A549 (cell line): ENCODE data around the gene NOS3. TPM values are rescaled to one million over a fixed set of nuclear protein-coding genes. Genes with fewer than 3 reads are reported as not detected.

ENCODE experiments used
- ATAC-seq, 2 experiments: fragments of 200-7000 bp in 1 of 2; fragments of >200 bp in 1 of 2; cut with Nextera tagmentation in 1 of 2; cut with Tn5 transposase in 1 of 2; 3 replicates each; pipeline versions ENCODE4 v1.8.0 to v1.9.1; 2018 to 2020; ENCODE audit warnings: mild to moderate bottlenecking in 1 of 2, moderate library complexity in 1 of 2
- CTCF ChIA-PET: fragments of 300-600 bp; sonication (Branson Sonifier 250); formaldehyde crosslinking; extraction: SDS; loops from one replicate; lab custom pipeline; 2021; ENCODE audit warnings: antibody characterized with exemption, inconsistent platforms; lab: Yijun Ruan, JAX
- POLR2A ChIA-PET: fragments of 350-600 bp; formaldehyde crosslinking; extraction: SDS; loops from one replicate; lab custom pipeline; 2021; ENCODE audit warnings: antibody characterized with exemption, inconsistent platforms; lab: Yijun Ruan, JAX
- DNase-seq, 2 experiments: peaks; one replicate each; pipeline versions ENCODE4 v3.0.0 to v3.0.0-alpha.2; 2011 to 2016; ENCODE audit warnings: low read depth in 1 of 2, low spot score in 1 of 2
- FAIRE-seq: peaks from 2 replicates; lab custom pipeline; 2011; peaks lifted over from hg19 to GRCh38; lab: Jason Lieb, UNC
- H3K27ac ChIP-seq, 2 experiments: fragments of >200 bp; sonication (Bioruptor Twin); formaldehyde crosslinking; 3 replicates each; pipeline ENCODE4 v1.5.1; 2016 to 2017
- H3K4me1 ChIP-seq: fragments of >200 bp; sonication (Bioruptor Twin); formaldehyde crosslinking; 3 replicates; pipeline ENCODE4 v1.6.1; 2016
- H3K4me2 ChIP-seq: fragments of >200 bp; sonication (Bioruptor Twin); formaldehyde crosslinking; 3 replicates; pipeline ENCODE4 v1.6.1; 2016
- H3K4me3 ChIP-seq: fragments of >200 bp; sonication (Bioruptor Twin); formaldehyde crosslinking; 3 replicates; pipeline ENCODE4 v1.5.1; 2016
- H3K9me3 ChIP-seq: fragments of >200 bp; sonication (Bioruptor Twin); formaldehyde crosslinking; 3 replicates; pipeline ENCODE4 v1.6.1; 2016
- CBX8 ChIP-seq: fragments of 200-600 bp; sonication (generic); IDR thresholded peaks from 2 replicates; pipeline ENCODE4 v1.6.1; 2016
- CHD2 ChIP-seq: fragments of 150-350 bp; IDR thresholded peaks from 2 replicates; pipeline ENCODE4 v1.6.1; 2014; ENCODE audit warnings: low read length; ENCODE audit not compliant: partially characterized antibody
- CHD4 ChIP-seq: fragments of 200-600 bp; sonication (generic); IDR thresholded peaks from 2 replicates; pipeline ENCODE4 v1.6.1; 2016; ENCODE audit warnings: antibody characterized with exemption, mild to moderate bottlenecking, borderline replicate concordance
- FOSL2 ChIP-seq, 2 experiments: fragments of 450-650 bp in 1 of 2; fragments of >200 bp in 1 of 2; sonication (Bioruptor Twin) in 1 of 2; formaldehyde crosslinking; IDR thresholded peaks; 2 replicates each; pipeline versions ENCODE4 v1.5.0 to v1.6.1; 2016 to 2020; ENCODE audit warnings: mild to moderate bottlenecking in 1 of 2, moderate library complexity in 1 of 2
- HOXB13 ChIP-seq: fragments of 250-450 bp; sonication (Bioruptor Pico); IDR thresholded peaks from 2 replicates; pipeline ENCODE4 v1.5.0; 2020; ENCODE audit warnings: low read depth, mild to moderate bottlenecking, moderate library complexity
- HOXB5 ChIP-seq: fragments of 250-450 bp; sonication (Bioruptor Pico); IDR thresholded peaks from 2 replicates; pipeline ENCODE4 v1.5.0; 2020; ENCODE audit warnings: mild to moderate bottlenecking, moderate library complexity
- JUN ChIP-seq, 2 experiments: fragments of >200 bp; sonication (Bioruptor Twin); formaldehyde crosslinking; IDR thresholded peaks; 2 replicates in 1 of 2; 3 replicates in 1 of 2; pipeline ENCODE4 v1.6.1; 2016 to 2017
- MYC ChIP-seq: IDR thresholded peaks from 2 replicates; pipeline ENCODE4 v1.6.1; 2012; ENCODE audit warnings: mild to moderate bottlenecking, inconsistent platforms, low read length, improper control_type of control experiment, borderline replicate concordance
- POLR2A ChIP-seq: IDR thresholded peaks from 2 replicates; pipeline ENCODE4 v1.6.1; 2012; ENCODE audit warnings: mild to moderate bottlenecking, low read length
- POLR2AphosphoS2 ChIP-seq: conservative IDR thresholded peaks from 2 replicates; pipeline ENCODE4 v1.6.1; 2012; ENCODE audit warnings: low read length, improper control_type of control experiment, inconsistent platforms
- RNF2 ChIP-seq: fragments of 200-600 bp; sonication (generic); IDR thresholded peaks from 2 replicates; pipeline ENCODE4 v1.6.1; 2016; ENCODE audit warnings: low read depth, mild to moderate bottlenecking, antibody characterized with exemption, moderate library complexity, borderline replicate concordance
- SREBF2 ChIP-seq: fragments of 450-650 bp; IDR thresholded peaks from 2 replicates; pipeline ENCODE4 v1.6.1; 2014; ENCODE audit warnings: mild to moderate bottlenecking, moderate library complexity
- WGBS: methylation state at CpG from one replicate; pipeline ENCODE4 v1.1.6; 2017; ENCODE audit errors: missing lambda C conversion rate; 5-methylcytosine and 5-hydroxymethylcytosine counted together
- polyA plus RNA-seq, 4 experiments: library from polyadenylated mRNA; depleted of rRNA in 3 of 4; stranded (reverse); fragments of >200 nt; fragmentation: RNase III in 1 of 4; extraction: RNeasy Plus Mini Kit Qiagen cat#74134 plus additional on column Dnase treatment in 1 of 4; gene quantifications; 2 replicates in 3 of 4; 3 replicates in 1 of 4; pipeline ENCODE4 v1.2.3, GENCODE V29; 2011 to 2017
- TF ChIP-seq, protein P1 (sequence below): fragments of >200 bp; sonication (Bioruptor Twin); formaldehyde crosslinking; IDR thresholded peaks from 3 replicates; pipeline ENCODE4 v1.5.1; 2016
- TF ChIP-seq, protein P2 (sequence below): IDR thresholded peaks from 2 replicates; pipeline ENCODE4 v1.6.1; 2012
- TF ChIP-seq, protein P3 (sequence below): fragments of >200 bp; sonication (Bioruptor Twin); formaldehyde crosslinking; IDR thresholded peaks from 3 replicates; pipeline ENCODE4 v1.6.1; 2016

NOS3 gene
- polyA plus RNA-seq, 2 of the 4 experiments (the other 2 are of a cell fraction): 0.52 to 0.71 TPM

DNA sequence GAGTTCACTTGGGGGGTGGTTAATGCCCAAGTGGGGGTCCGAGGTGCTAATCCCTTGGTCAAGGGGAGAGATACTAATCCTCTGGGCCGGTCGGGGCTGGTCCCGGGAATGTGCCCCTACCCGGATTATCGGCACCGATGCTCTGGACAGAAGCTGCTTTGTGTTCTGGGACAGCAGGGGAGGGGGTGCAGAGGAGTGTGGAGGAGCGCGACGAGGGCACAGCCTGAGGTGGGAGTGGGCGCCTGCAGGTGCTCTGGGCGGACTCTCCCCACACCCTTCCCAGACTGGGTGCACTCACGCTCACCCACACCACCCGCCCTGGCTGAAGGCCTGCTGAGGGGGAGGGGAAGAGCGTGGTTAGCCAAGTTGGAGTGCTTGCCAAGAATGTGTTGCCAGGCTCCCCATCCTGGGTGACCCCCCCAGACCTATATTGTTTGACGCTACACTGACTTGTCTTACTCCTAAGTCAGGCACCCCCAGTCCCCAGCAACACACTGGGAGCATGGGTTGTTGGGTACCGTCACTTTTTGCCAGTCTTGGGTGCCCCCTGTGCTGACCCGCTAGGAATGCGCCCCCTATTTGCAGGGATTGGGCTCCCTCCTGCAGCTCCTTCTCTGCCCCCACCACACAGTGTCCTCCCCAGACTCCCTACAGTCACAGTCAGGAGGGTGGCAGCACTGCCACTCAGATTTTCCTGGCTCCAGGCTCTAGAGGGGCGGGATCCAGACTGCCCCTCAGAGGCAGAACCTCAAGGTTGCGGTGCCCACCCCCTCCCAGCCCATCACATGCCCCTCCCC is 69.8 kb downstream of the NOS3 start:
- FAIRE-seq: no peak
- TF ChIP-seq HOXB5 (CRISPR knock-in tag): 0 out of 2 replicates have a peak, but pooled peaks have one; percentile 48
- no peak for TF ChIP-seq MYC
- TF ChIP-seq SREBF2: no peak
- TF ChIP-seq, protein P1, sequence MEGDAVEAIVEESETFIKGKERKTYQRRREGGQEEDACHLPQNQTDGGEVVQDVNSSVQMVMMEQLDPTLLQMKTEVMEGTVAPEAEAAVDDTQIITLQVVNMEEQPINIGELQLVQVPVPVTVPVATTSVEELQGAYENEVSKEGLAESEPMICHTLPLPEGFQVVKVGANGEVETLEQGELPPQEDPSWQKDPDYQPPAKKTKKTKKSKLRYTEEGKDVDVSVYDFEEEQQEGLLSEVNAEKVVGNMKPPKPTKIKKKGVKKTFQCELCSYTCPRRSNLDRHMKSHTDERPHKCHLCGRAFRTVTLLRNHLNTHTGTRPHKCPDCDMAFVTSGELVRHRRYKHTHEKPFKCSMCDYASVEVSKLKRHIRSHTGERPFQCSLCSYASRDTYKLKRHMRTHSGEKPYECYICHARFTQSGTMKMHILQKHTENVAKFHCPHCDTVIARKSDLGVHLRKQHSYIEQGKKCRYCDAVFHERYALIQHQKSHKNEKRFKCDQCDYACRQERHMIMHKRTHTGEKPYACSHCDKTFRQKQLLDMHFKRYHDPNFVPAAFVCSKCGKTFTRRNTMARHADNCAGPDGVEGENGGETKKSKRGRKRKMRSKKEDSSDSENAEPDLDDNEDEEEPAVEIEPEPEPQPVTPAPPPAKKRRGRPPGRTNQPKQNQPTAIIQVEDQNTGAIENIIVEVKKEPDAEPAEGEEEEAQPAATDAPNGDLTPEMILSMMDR: peak; percentile 42; the same call in 2 of the 3 replicates
- TF ChIP-seq HOXB13 (CRISPR knock-in tag): 0 out of 2 replicates have a peak, but pooled peaks have one; percentile 34
- TF ChIP-seq, protein P2, sequence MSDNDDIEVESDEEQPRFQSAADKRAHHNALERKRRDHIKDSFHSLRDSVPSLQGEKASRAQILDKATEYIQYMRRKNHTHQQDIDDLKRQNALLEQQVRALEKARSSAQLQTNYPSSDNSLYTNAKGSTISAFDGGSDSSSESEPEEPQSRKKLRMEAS: peak; percentile 58
- no peak for TF ChIP-seq FOSL2 (IDR thresholded peaks at IDR 0.05)
- TF ChIP-seq FOSL2 (CRISPR knock-in tag; IDR thresholded peaks at IDR 0.05): peak; percentile 19; the same call in 1 of the 2 replicates
- TF ChIP-seq, protein P3, sequence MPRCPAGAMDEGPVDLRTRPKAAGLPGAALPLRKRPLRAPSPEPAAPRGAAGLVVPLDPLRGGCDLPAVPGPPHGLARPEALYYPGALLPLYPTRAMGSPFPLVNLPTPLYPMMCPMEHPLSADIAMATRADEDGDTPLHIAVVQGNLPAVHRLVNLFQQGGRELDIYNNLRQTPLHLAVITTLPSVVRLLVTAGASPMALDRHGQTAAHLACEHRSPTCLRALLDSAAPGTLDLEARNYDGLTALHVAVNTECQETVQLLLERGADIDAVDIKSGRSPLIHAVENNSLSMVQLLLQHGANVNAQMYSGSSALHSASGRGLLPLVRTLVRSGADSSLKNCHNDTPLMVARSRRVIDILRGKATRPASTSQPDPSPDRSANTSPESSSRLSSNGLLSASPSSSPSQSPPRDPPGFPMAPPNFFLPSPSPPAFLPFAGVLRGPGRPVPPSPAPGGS: 0 out of 3 replicates have a peak, but pooled peaks have one; percentile 27
- TF ChIP-seq POLR2A: peak; percentile 36
- TF ChIP-seq, all 56 proteins: peak for 7
- Histone ChIP-seq H3K4me1 (peaks cover 44% of the 10 kb centered on the region), H3K9me3 (no peaks in the 10 kb centered on the region), H3K27ac (peak overlapping the region; percentile 99), H3K4me2 (peak overlapping the region; percentile 92), H3K4me3 (peak overlapping the region; percentile 86)
- ATAC-seq (peak; percentile 5 to 30), DNase-seq (peak; percentile 79 to 89)
- ChIA-PET CTCF (interaction anchor here (0.7 to 5.7 kb wide), 15 partner anchors 10 to 105 kb away, joined by 3 to 64 read pairs (median 6); partner anchors contain the start of genes ABCB8, AGAP3 and FASTK), POLR2A (interaction anchor here (0.6 to 1.3 kb wide), 3 partner anchors 20 to 166 kb away, joined by 4 to 10 read pairs (median 5); partner anchors contain the start of genes ABCF2 and FASTK)
- 0% methylated on average over 13 of the region's 21 CpGs for WGBS

DNA sequence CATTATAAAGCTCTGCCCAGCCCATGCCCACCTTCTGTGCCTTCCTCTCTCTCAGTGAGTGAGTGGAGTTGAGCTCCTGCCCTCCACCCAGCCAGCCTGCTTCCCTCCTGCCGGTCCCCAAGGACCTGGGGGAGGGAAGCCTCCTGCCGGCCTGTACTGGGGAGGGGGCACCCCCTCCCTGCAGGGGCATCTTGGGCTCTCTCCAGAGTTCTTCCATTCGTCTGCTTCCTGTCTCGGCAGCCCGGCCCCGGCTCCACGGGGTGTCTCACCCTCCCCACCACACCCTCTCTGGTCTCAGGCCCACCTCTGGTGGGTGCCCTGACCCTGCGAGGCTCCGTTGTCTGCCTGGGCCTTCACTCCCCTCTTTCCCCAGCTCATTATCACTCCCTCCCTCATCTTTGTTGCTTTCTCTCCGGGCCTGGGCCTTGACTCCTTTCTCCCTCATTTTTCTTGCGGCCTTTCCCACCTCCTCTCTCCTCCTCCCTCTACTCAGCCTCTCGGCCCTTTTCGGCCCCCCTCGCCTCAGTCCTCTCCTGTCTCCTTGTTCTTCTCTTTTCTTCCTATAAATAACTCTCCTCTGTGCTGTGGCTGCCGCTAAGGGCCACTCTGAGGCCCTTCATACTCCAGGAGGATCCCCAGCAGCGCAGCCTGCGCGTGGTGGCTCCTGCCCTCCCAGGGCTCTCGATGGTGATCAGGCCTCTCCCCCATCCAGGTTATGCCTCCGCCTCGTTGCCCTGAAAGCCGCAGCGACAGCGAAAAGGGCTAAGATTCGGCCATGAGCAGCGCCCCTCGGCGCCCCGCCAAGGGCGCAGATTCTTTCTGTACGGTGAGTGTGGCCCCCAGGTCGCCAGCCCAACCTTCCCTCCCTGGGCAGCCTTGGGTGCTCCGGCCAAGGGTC is 70.6 kb downstream of the NOS3 start:
- TF ChIP-seq JUN (IDR thresholded peaks at IDR 0.05) (no peak), POLR2AphosphoS2 (no peak), CHD2 (no peak), CBX8 (no peak), FOSL2 (IDR thresholded peaks at IDR 0.05) (no peak), FOSL2 (CRISPR knock-in tag; IDR thresholded peaks at IDR 0.05) (no peak), RNF2 (peak; percentile 38; the same call in 1 of the 2 replicates), POLR2A (peak; percentile 32; the same call in 1 of the 2 replicates), CHD4 (no peak)
- TF ChIP-seq, protein P1: no peak
- CTCF ChIA-PET: interaction anchor here (0.7 to 5.7 kb wide), 15 partner anchors 13 to 97 kb away, joined by 3 to 64 read pairs (median 7); partner anchors contain the start of genes ABCB8, AGAP3 and FASTK
- WGBS: 4% methylated on average over 18 of the region's 33 CpGs
- FAIRE-seq (no peak), DNase-seq (peak in 1 of 2 experiments; percentile 60), ATAC-seq (peak; percentile 0 to 2; a peak in 3 of 6 replicates)
- H3K4me3 ChIP-seq: peak overlapping the region; percentile 86
- H3K4me1 ChIP-seq: peaks cover 44% of the 10 kb centered on the region
- peak overlapping the region; percentile 99 for H3K27ac ChIP-seq
- peak overlapping the region; percentile 92 for H3K4me2 ChIP-seq
- POLR2A ChIA-PET: interaction anchor here (0.5 to 2.2 kb wide), 11 partner anchors 9 to 166 kb away, joined by 4 to 20 read pairs (median 6); partner anchors contain the start of genes ABCB8, ABCF2, AGAP3 and FASTK
- no peaks in the 10 kb centered on the region for H3K9me3 ChIP-seq
